HepG2 (cell line): Measurements from ENCODE around the gene UQCR11. TPM values are rescaled to one million over a fixed set of nuclear protein-coding genes. Genes with fewer than 3 reads are reported as not detected.
A peak's percentile ranks its signal among the peaks of the same experiment; 100 is the strongest.

ENCODE experiments used
- BHLHE40 ChIP-seq: IDR thresholded peaks from 2 replicates; pipeline ENCODE4 v1.6.1; 2011; ENCODE audit warnings: low read length, improper control_type of control experiment
- BORCS8-MEF2B ChIP-seq: sonication (generic); formaldehyde crosslinking; IDR thresholded peaks from 2 replicates; pipeline ENCODE4 v1.8.0; 2022; ENCODE audit warnings: mild to moderate bottlenecking, missing genetic modification reagents
- CEBPB ChIP-seq: IDR thresholded peaks from 2 replicates; pipeline ENCODE4 v1.6.1; 2011; ENCODE audit warnings: low read depth, low read length, improper control_type of control experiment, borderline replicate concordance
- HNF4A ChIP-seq: sonication (generic); formaldehyde crosslinking; IDR thresholded peaks from 2 replicates; pipeline ENCODE4 v1.4.0; 2020; ENCODE audit warnings: missing genetic modification reagents
- HNRNPUL1 ChIP-seq: fragments of 200-400 bp; formaldehyde crosslinking; IDR thresholded peaks from 2 replicates; pipeline ENCODE4 v1.6.1; 2017; ENCODE audit warnings: low read depth, mild to moderate bottlenecking, low read length, moderate library complexity
- KAT8 ChIP-seq: IDR thresholded peaks from 2 replicates; pipeline ENCODE4 v1.6.1; 2016; ENCODE audit warnings: missing genetic modification reagents, missing compliant biosample characterization
- KLF12 ChIP-seq: sonication (generic); formaldehyde crosslinking; IDR thresholded peaks from 2 replicates; pipeline ENCODE4 v1.4.0; 2020; ENCODE audit warnings: missing genetic modification reagents, borderline replicate concordance
- LBX2 ChIP-seq: sonication (generic); formaldehyde crosslinking; IDR thresholded peaks from 2 replicates; pipeline ENCODE4 v1.5.0; 2020; ENCODE audit warnings: missing genetic modification reagents, mild to moderate bottlenecking, borderline replicate concordance
- NFYB ChIP-seq: sonication (generic); formaldehyde crosslinking; IDR thresholded peaks from 2 replicates; pipeline ENCODE4 v1.4.0; 2020; ENCODE audit warnings: missing genetic modification reagents
- NONO ChIP-seq, 2 experiments: fragments of 450-650 bp in 1 of 2; sonication (generic) in 1 of 2; formaldehyde crosslinking in 1 of 2; IDR thresholded peaks in 1 of 2; conservative IDR thresholded peaks in 1 of 2; 2 replicates each; pipeline versions ENCODE4 v1.6.1 to v1.8.0; 2017 to 2022; ENCODE audit warnings: mild to moderate bottlenecking in 1 of 2, missing genetic modification reagents in 1 of 2, moderate library complexity in 1 of 2
- PHF8 ChIP-seq: sonication (generic); formaldehyde crosslinking; IDR thresholded peaks from 2 replicates; pipeline ENCODE4 v1.5.0; 2020; ENCODE audit warnings: missing genetic modification reagents
- RAD51 ChIP-seq: fragments of 450-650 bp; IDR thresholded peaks from 2 replicates; pipeline ENCODE4 v1.6.1; 2016; ENCODE audit warnings: borderline replicate concordance
- SCMH1 ChIP-seq: sonication (generic); formaldehyde crosslinking; IDR thresholded peaks from 2 replicates; pipeline ENCODE4 v1.9.0; 2021; ENCODE audit warnings: missing genetic modification reagents, mild to moderate bottlenecking, borderline replicate concordance
- SKIL ChIP-seq: sonication (generic); formaldehyde crosslinking; IDR thresholded peaks from 2 replicates; pipeline ENCODE4 v1.8.0; 2022; ENCODE audit warnings: missing genetic modification reagents, mild to moderate bottlenecking, moderate library complexity, borderline replicate concordance
- SMAD9 ChIP-seq: sonication (generic); formaldehyde crosslinking; IDR thresholded peaks from 2 replicates; pipeline ENCODE4 v1.5.1; 2020; ENCODE audit warnings: mild to moderate bottlenecking, missing genetic modification reagents
- SOX6 ChIP-seq, 2 experiments: fragments of 450-650 bp in 1 of 2; sonication (generic) in 1 of 2; formaldehyde crosslinking in 1 of 2; IDR thresholded peaks; 2 replicates each; pipeline versions ENCODE4 v1.4.0 to v1.6.1; 2017 to 2020; ENCODE audit warnings: antibody characterized with exemption in 1 of 2, mild to moderate bottlenecking in 1 of 2, missing genetic modification reagents in 1 of 2
- TBX2 ChIP-seq: sonication (generic); formaldehyde crosslinking; IDR thresholded peaks from 2 replicates; pipeline ENCODE4 v1.5.0; 2020; ENCODE audit warnings: missing genetic modification reagents, mild to moderate bottlenecking, borderline replicate concordance
- THAP7 ChIP-seq: sonication (generic); formaldehyde crosslinking; IDR thresholded peaks from 2 replicates; pipeline ENCODE4 v1.8.1; 2023; ENCODE audit warnings: mild to moderate bottlenecking, missing genetic modification reagents
- ZBTB7A ChIP-seq: sonication (generic); formaldehyde crosslinking; IDR thresholded peaks from 2 replicates; pipeline ENCODE4 v1.8.0; 2022; ENCODE audit warnings: mild to moderate bottlenecking, missing genetic modification reagents
- ZNF281 ChIP-seq: sonication (generic); formaldehyde crosslinking; IDR thresholded peaks from 2 replicates; pipeline ENCODE4 v1.4.0; 2020; ENCODE audit warnings: missing genetic modification reagents, borderline replicate concordance
- ZNF3 ChIP-seq: IDR thresholded peaks from 2 replicates; pipeline ENCODE4 v1.7.0; 2017; ENCODE audit warnings: inconsistent platforms
- ZNF549 ChIP-seq: sonication (generic); formaldehyde crosslinking; IDR thresholded peaks from 2 replicates; pipeline ENCODE4 v1.5.0; 2020; ENCODE audit warnings: missing genetic modification reagents
- ZNF761 ChIP-seq: sonication (generic); formaldehyde crosslinking; conservative IDR thresholded peaks from 2 replicates; pipeline ENCODE4 v1.4.0; 2020; ENCODE audit warnings: mild to moderate bottlenecking, missing genetic modification reagents
- ZNF780A ChIP-seq: sonication (generic); formaldehyde crosslinking; IDR thresholded peaks from 2 replicates; pipeline ENCODE4 v1.8.0; 2022; ENCODE audit warnings: mild to moderate bottlenecking, missing genetic modification reagents, moderate library complexity
- ZNF790 ChIP-seq: sonication (generic); formaldehyde crosslinking; IDR thresholded peaks from 2 replicates; pipeline ENCODE4 v1.8.0; 2022; ENCODE audit warnings: missing genetic modification reagents, mild to moderate bottlenecking, borderline replicate concordance
- polyA plus RNA-seq, 8 experiments: library from polyadenylated mRNA; depleted of rRNA in 3 of 8; stranded (reverse) in 7 of 8; unstranded in 1 of 8; fragments of >200 nt; fragmentation: Illumina TruSeq in 4 of 8; extraction: Trizol in 4 of 8; gene quantifications; 2 replicates each; pipeline versions ENCODE4 v1.2.1 to v1.2.3, GENCODE V29; 2011 to 2016; ENCODE audit warnings: low read depth in 4 of 8, missing spikeins in 1 of 8, mixed read lengths in 1 of 8; ENCODE audit not compliant: insufficient read depth in 1 of 8
- total RNA-seq, 5 experiments: library from RNA; depleted of rRNA; stranded (reverse); fragments of >200 nt; fragmentation: Illumina TruSeq; extraction: Trizol; gene quantifications; 2 replicates each; pipeline ENCODE4 v1.2.3, GENCODE V29; 2016; ENCODE audit warnings: low read depth in 1 of 5

The UQCR11 gene
- total and polyA plus RNA-seq, 2 of the 13 experiments (the other 11 are each of a cell fraction or from before 2014, with no cell fraction given), result 125 to 214 TPM

- TF ChIP-seq SKIL (CRISPR knock-in tag), result no peak
- TF ChIP-seq KAT8 (CRISPR knock-in tag), result no peak
- TF ChIP-seq BHLHE40, result peak; percentile 77
- no peak for TF ChIP-seq SCMH1 (CRISPR knock-in tag)
- TF ChIP-seq ZNF761 (CRISPR knock-in tag), result no peak
- no peak for TF ChIP-seq SOX6 (IDR thresholded peaks at IDR 0.05)
- 0 out of 2 replicates have a peak, but pooled peaks have one; percentile 10 for TF ChIP-seq SOX6 (CRISPR knock-in tag; IDR thresholded peaks at IDR 0.05)
- no peak for TF ChIP-seq NONO (IDR thresholded peaks at IDR 0.05)
- peak; percentile 72 for TF ChIP-seq NONO (CRISPR knock-in tag; conservative IDR thresholded peaks at IDR 0.05)
- no peak for TF ChIP-seq KLF12 (CRISPR knock-in tag)
- TF ChIP-seq ZBTB7A, result no peak; the same call in 1 of the 2 replicates
- TF ChIP-seq ZNF780A, result no peak
- no peak for TF ChIP-seq HNF4A (CRISPR knock-in tag)
- TF ChIP-seq ZNF281 (CRISPR knock-in tag), result peak; percentile 37; the same call in 1 of the 2 replicates
- no peak for TF ChIP-seq NFYB (CRISPR knock-in tag)
- no peak for TF ChIP-seq ZNF549 (CRISPR knock-in tag)
- TF ChIP-seq ZNF790, result no peak
- TF ChIP-seq HNRNPUL1, result no peak
- peak; percentile 94; the same call in 1 of the 2 replicates for TF ChIP-seq LBX2 (CRISPR knock-in tag)
- no peak for TF ChIP-seq SMAD9
- TF ChIP-seq ZNF3 (CRISPR knock-in tag), result no peak
- TF ChIP-seq BORCS8-MEF2B (CRISPR knock-in tag), result peak; percentile 88
- peak; percentile 48; the same call in 1 of the 2 replicates for TF ChIP-seq TBX2 (CRISPR knock-in tag)
- peak; percentile 72 for TF ChIP-seq PHF8
- no peak for TF ChIP-seq THAP7 (CRISPR knock-in tag)
- TF ChIP-seq RAD51, result no peak
- TF ChIP-seq CEBPB, result no peak
These were observed 13.1 kb downstream of the UQCR11 start (continued) for GRCh38 chr19:1592024-1592754.
